Esophagus mucosa (tissue), 1 donor: Measurements from ENCODE around the gene HOTAIR. TPM values are rescaled to one million over a fixed set of nuclear protein-coding genes. Genes with fewer than 3 reads are reported as not detected.

Source experiments
- ATAC-seq: fragments of 200-7000 bp; cut with Tn5 transposase; one replicate; pipeline ENCODE4 v1.9.1; 2020
- total RNA-seq: library from RNA; stranded (reverse); gene quantifications from one replicate; pipeline ENCODE4 v1.2.4, GENCODE V29; 2023
- donor health status: DM: yes; HTN: yes; CAD: no.

The HOTAIR gene
- total RNA-seq, 1 donor from 2014 or later = not detected

DNA sequence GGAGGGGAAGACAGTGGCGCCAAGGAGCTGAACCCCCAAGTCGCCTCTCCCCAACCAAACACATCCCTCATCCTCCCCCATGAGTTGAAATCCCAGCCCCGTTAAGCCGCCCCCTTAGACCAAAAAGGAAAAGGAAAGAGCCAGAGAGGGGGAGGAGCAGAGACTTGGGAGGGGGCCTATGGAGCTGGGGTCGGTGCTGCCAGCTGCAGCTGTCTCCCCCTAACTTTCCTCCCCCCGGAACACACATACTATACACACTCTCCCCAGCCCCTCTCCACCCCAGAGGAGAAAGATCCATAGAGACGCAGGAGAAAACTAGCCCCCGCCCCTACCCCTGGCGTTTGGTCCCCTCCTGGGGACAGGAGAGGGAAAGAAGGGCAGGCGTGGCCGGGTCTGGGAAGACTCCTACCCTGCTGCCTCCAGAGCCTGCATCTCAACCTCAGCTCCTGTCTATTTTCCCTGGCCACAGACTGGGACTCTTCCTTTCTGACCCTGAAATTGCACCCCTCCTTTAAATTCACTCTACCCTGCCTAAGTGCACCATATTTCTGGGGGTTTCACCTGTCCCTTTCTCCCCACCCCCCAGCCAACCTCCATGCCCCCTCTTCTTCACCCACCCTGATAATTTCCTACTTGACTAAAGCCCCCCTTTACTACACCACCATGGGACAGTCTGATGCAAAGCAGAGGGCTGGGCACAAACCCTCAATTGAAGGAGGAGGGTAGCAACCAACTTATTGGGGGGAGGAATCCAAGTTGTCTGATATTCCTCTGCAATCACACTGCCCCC is 23.6 kb upstream of the HOTAIR start:
- ATAC-seq = no peak

DNA sequence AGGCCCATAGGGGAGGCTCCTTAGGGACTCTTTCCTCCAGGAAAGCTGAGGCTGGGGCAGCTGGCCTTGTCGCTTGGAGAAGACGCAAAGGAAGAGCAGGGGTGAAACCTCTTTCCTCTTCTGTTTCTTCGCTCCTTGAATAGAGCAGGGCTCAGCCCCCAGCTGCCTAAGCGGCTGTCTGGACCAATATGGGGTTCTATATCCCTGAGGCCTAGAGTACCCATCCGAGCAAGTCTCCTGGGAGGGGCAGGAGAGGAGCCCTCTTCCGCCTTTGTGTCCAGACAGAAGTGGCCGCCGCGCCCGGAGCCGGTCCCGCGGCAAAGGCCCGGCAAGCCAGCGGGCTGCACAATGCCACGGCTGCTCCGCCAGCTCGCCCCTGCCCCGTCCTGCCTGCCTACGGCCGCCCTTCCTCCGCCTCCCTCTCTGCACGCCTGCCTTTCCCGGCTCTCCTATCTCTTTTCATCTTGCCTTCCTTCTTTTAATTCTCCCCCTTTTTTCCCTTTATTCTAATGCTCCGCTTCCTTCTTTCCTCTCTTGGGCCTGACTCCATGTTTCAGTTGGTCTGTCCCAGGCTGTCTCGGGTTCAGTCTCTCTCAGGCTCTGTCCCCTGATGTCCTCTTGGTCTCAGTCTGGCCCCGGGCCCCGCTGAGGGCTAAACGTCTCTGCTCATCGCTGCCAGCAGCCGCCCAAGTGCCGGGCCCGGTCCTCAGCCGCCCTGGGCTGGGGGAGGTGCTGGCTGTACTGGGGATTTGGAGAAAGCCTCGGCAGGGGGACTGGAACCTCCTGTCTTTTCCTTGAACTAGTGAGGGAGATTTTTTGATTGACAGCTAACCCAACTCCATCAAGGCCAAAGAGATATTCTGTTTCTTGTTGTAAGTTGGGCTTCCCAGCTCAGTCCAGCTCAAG is 22.7 kb upstream of the HOTAIR start:
- ATAC-seq = no peak

DNA sequence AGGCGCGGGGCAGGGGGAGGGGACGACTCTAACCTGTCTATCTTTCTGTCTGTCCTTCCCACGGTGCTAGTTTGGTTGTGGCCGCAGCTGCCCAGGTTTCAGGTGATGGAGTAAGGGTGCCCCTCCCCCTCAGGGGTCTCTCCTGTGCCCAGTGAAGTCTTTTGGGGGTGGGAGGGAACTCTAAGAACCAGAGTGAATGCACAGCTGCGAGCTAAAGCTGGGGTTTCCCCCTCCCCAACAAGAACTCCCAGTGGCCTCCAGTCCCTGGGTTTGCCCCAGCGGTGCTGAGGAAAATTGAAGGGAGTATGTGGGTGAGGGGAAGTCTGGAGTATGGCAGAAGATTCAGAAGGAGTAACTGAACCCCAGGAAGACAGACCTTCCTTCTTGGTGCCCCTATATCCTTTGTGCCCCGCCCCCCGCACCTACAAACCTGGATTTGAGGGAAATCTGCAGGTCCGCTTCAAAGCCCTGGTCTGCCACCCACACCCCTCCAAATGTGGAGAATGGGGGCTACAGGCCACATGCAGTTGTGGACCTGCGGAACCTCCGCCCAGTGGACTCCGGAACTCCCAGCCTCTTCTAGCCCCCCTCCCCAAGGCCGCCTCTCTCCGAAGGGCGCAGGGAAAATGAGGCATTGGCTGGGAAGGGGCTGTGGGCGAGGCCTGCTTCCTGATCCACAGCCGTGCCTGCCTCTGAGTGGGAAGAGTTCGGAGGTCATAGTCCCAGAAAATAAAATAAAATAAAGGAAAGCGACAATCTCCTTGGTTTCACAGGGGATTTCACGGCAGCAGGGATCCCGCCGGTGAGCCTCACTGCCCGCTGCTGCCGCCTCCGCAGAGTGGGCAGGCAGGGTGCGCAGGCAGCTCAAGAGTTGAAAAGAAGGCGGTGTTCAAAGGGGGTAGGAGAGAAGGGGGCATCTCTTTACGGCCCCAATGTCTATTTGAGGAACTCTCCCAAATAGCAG is 21.8 kb upstream of the HOTAIR start:
- no peak for ATAC-seq

DNA sequence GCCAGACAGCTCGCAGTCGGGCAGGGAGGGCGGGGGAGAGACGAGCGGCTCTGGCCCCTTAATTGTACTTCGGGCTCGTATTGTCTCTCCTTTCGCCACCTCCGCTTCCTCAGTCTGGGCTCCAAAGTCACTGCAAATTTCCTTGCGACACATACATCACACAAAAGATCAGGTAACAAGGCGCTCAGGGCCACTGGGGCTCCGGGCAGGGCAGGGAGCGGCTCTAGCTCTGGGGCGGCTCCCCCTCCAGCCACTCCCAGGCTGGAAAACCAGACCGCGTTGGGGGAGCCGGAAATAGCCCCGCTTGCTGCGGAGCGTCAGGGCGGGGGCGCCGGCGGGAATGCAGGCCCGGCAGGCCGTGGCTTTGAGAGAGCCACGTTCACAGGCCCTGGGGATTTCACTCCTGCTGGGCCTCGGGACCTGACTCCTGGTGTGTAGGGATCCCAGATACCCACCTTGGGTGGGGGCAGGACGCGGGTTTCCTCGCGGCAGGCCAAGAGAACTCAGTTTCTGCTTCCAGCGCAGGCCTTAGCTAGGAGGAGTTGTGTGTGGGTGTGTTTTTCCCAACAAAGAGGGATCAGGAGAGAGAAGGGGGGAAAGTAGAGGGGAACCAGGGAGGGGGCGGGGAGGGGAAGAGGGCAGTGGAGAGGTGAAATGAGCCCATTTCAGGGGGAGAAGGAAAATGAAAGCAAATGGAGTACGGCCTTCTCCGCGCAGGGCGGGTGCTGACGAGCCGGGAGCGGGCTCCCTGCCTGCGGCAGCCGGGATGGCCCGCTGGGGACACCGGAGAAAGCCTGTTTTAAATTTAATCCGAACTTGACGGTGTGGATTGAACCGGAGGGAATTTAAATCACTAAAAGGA is 20.9 kb upstream of the HOTAIR start:
- ATAC-seq = peak; percentile 75

DNA sequence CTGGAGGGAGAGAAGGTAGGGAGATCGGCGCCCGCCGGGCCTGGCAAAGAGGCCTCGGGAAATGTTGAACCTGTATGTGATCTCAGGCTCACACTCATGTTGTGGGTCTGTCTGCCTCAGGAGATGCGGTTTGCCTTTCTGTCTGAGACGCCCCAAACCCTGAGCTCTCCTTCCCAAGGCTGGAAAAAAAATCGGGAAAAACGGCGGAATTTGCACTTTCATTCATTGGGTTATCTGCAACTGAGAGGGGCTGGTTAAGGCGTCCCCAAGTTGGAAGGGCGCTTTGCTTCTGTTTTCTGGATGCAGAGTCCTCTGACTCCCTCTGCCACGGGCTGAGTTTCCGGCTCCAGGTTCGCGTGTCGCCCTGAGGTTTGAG is 20.2 kb upstream of the HOTAIR start:
- ATAC-seq = peak; percentile 11

DNA sequence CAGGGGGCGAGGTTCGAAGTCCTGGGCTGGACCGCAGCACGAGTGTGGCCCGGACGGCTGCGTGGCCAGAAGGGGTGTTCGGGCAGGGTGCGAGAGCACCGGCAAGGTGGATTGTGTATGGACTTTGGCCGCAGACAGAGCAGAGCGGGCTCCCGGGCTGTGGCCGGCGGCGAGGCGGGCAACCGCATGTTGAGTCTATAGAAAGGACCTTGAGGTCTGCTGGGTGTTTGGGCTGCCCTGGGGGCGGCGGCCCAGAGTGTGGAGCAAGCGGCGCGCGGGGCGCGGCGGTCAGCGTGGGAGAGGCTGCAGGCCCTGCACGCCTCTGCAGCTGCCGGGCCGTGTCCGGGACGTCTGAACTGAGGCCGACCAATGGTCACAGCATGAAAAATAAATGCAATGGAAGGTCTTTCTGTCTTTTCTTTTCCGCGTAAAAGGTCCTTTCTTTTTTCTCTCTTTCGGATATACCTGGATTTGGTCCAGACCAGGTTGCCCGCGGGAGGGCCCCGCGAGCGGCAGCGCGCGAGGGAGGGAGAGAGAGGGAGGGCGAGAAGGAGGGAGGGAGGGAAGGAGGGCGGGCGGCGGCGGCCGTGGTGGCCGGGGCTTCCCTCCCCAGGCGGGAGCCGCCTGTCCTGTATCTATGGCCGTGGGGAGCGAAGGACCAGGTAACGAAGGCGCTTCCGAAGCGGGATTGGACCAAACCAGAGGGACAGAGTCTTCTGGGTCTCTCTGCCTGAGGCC is 19.7 kb upstream of the HOTAIR start:
- peak; percentile 17 for ATAC-seq

DNA sequence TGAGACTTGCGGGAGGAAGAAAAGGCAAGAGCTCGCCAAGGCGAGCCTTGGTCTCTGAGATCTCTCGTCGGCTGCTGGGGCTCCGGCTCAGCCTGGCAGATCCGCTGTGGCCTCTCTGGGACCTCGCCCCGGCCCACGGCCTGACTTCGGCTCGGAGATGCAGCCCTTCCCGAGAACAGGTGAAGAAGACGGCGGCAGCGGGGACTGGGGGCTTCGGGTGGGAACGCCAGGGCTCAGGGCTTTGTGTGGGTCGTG is 19.2 kb upstream of the HOTAIR start:
- ATAC-seq = peak; percentile 2

DNA sequence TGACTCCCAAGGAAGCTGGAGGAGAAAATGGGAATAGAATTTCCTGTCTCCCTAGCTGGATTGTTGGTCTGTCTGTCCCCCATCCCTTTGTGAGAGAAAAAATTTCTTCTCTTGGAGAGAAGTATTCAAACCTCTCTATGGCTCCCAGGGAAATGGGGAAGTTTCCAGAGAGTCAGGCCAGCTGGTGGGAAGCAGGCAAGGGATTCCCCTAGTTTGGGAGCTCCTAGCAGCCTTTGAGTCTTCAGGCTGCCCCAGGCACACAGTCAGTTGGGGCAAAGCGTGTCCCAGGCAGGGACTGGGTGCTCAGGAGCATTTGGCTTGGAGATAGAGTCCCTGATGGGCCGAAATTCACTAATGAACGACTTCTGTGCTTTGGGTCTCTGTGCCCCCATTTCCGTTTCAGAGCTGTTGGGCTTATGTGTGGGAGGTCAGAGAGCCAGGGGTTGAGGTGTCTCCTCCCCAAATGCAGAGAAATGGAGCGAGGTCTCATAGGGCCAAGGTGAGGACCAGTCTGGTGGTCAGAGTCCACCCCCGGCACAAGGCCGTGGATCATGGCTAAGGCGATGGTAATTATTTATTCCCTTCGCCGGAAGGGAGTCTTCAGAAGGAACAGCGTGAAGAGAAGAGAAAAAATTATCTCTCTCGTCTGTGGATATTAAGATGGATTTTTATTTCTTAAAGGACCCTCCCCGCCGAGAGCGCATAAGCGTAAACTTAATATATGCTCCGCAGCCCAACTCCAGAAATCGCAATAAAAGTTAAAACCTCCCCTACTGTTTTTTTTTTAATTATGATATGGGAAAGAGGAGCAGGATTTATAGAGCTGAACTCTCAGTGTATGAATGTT is 18.6 kb upstream of the HOTAIR start:
- ATAC-seq = no peak

DNA sequence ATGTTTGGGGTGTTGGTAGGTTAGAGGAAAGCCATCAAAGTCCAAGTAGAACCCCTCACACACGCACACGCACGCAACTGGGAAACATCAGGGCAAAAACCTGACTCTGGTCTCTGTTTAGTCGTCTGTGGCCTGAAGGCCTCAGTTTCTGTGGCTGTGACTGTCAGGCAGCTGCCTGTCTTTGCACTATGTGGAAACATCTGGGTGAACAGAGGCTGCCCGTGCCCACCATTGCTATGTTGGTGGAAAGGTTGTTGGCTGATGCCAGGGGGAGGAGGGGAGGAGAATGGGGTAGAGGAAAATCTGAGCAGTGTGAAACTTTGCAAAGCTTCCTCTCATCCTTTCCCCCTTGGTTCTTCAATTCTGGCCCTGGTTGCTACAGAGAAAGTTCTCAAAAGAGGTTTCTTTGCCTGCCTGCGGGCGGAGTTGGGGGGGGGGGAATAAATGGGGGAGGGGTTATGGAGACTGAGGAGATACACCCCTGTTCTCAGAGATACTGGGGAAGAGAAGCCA is 17.7 kb upstream of the HOTAIR start:
- ATAC-seq = no peak

DNA sequence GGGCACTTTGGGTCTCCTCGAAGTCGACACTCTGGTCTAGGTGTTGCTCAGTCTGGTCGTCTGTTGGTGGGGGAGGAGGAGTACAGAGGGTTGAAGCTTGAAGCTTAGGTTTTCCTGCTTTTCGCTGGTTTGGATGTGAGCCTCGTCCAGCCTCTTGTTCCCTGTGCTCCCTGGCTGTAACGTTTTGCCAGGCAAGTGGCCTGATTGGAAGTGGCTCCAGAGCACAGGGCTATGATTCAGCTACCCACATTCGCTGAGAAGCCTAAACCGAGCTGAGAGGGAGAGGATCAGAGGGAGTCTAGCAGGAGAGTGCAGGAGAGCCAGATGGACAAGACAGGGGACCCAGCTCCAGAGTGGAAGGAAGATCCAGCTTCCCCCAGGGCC is 16.3 kb upstream of the HOTAIR start:
- ATAC-seq = no peak

DNA sequence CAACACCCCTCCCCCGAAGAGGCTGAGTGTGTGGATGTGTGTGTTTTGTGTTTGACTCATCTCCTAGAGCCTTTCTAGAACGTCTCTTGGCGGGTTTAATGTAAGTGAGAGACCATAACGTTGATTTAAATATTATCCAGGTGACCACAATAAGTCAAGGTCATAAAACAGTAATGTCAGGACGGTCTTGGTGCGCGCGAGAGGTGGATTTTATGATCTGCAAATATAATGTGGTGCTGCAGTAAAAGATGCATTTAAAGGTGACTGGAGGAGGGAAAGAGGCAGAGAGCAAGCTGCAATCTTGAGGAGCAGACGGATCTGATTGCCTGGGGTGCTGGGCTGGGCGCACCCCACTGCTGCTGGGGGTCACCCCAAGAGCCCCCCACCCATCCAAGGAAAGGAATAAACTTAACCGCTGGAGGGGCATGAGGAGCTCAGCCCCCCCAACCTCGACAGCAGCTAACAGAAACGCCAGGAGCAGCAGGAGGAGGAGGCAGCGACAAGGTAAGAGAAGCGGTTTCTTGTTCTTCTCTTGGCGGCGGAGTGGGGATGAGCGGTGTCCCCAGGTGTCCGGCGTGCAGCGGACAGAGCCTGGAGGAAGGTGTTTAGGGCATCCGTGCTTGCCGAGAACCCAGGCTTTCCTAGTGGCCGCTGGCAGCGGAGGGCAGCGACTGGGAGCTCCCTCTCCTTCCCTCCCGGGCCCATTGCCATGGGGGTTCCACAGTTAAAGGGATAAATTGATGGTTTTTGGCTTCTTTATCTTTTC is 15.7 kb upstream of the HOTAIR start:
- ATAC-seq = no peak

DNA sequence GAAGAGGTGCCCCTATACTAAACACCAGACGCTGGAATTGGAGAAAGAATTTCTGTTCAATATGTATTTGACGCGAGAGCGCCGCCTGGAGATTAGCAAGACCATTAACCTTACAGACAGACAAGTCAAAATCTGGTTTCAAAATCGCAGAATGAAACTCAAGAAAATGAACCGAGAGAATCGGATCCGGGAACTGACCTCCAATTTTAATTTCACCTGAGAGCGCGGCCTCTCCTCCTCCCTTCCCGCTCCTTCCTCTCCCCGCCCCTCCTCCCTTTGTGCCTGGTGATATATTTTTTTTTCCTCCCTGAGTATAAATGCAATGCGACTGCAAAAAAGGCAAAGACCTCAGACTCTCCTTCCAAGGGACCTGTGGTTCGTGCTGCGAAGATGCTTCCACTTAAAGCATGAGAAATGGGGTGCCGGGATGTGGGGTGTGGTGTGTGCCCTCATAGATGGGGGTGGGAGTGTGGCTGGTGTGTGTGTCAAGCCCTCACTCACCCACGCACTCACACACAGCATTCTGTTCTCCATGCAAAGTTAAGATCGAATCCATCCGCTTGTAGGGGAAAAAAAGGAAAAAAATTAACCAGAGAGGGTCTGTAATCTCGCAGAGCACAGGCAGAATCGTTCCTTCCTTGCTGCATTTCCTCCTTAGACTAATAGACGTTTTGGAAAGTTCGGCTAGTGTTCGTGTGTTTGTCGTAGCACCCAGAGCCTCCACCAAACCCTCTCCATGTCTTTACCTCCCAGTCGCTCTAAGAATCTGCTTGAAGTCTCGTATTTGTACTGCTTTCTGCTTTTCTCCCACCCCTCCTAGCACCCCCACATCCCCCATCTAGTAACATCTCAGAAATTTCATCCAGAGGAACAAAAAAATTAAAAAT is 14.7 kb upstream of the HOTAIR start:
- ATAC-seq = no peak

DNA sequence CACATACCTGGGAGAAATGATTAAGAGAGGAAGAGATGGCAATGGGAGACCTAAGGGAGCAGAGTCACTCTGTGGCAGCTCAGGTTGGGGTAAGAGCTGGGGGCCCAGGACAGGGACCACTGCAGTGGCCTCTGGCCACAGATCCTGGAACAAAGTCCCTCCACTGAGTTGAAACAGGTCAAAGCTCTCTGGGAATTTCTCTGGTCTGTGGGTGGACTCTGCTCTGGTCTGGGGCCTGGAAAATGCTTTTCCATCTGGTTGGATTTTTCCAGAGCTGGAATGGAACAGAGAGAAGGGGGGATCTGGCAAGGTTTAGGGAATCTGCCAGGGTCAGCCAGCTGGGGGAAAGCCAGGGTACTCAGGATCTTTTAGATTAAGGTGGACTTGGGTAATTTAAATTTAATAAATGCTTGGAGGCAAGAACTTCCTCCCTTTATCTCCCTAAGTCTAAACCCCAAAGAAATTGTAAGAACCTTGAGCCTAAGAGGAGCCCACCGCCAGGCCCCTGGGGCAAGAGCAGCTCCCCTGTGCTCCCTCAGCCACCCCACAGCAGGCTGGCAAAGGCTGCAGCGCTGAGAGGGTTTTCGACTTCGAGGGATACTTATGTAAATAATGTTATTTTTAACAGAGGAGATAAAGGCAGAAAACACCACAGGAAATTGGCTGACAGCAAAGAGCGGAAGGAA is 13.9 kb upstream of the HOTAIR start:
- ATAC-seq = no peak

DNA sequence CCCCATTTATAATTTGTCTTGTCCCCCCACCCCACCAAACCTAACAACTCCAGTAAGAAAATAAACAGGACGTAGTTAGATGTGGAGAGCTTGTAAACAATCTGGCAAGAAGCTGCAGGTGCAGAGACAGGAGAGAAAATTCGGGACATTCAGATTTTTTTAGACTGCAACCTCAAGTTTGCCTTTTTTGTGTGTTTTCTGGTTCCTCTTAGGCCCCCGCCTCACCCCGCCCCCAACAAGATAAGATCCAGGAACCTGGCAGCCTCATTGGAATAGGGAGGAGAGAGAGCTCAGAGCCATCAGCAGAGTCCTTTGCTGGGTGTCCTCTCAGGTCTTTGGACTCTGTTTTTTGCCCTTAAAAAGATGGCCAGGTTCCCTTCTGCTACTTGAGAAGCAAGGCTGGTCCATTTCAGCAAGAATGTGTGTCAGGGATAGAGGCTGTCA is 13.1 kb upstream of the HOTAIR start:
- ATAC-seq = no peak

DNA sequence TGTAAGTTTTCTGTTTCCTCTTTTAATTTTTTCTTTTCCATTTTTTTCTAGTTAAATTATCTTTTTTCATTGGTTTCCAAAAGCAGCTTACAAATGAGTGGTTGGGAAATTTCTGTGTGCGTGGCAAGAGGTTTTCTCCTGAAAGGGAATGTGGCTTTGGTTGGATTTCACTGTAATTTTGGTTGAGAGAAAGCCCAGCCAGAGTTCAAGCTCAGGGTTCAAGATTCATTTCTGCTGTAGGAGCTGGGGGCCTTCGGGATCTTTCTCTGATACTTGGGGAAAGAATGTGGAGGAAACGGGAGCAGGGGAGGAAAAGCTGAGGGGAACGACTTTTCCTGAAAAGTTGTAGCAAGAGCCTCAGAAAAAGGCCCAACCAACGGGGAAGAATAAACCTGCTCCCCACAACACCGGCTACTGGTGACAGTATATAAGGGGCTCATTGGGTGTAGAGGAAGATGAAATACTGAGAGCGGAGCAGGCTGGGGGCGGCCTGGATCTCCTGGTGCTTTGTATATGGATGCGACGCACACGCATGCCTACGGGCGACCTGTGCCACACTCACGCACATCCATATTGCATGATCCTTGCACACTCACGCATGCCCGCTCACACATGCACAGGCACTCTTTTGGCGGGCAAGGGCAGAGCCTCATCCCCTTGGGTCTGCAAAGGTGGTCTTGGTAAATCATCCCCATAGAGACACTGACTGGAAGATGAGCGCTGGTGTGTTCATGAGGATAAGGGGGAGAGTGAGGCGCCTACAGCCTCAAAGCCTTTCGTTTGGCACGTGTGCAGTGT is 12.1 kb upstream of the HOTAIR start:
- ATAC-seq = no peak

DNA sequence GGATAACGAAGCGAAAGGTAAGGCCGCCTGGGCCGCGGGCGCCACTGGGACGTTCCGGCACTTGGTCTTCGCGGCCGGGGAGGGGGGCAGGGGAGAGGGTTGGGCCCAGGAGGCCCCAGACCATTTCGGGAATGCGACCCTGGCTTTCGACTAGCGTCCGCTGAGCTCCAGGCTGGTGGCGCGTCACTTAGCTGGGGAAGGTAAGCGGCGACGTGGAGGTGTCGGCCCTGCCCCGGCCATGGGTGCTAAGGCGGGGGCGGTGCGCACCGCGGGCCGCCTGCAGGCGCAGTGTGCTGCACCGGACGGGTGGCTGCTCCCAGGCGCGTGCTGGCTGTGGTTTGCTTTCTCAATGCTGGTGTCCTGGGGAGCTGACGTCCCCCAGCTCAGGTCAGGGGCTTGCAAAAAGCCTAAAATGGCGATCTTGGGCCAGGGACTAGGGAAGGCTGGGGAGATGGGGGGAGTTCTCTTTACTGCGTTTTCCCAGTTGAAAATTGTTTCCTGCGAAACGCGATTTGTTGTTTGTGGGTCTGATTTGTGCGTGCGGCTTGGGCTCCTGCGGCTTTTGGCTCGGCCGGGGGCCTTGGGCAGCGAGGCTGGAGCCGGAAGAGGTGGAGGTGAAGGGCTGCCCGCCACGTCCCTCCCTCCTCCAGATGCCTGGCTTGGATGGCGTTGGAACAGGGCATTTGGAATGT is 11.4 kb upstream of the HOTAIR start:
- peak; percentile 60 for ATAC-seq
